Transverse colon (tissue), 4 donors: ENCODE data around the gene RIC8A. TPM values are rescaled to one million over a fixed set of nuclear protein-coding genes. Genes with fewer than 3 reads are reported as not detected.

ENCODE experiments used
- DNase-seq: peaks from one replicate; pipeline ENCODE4 v3.0.0-alpha.2; 2019
- H3K27ac ChIP-seq, 4 donors: fragments of 200-600 bp; sonication (generic); 2 replicates each; pipeline ENCODE4 v1.5.1; 2016 to 2018; ENCODE audit warnings: inconsistent platforms in 4 of 4
- H3K27me3 ChIP-seq: fragments of 200-600 bp; sonication (generic); 2 replicates; pipeline ENCODE4 v1.5.1; 2017; ENCODE audit warnings: inconsistent platforms
- H3K36me3 ChIP-seq, 4 donors: fragments of 200-600 bp; sonication (generic); 2 replicates each; pipeline ENCODE4 v1.5.1; 2017 to 2019; ENCODE audit warnings: inconsistent platforms in 4 of 4
- H3K4me1 ChIP-seq, 4 donors: fragments of 200-600 bp; sonication (generic); 2 replicates each; pipeline ENCODE4 v1.5.1; 2017 to 2020; ENCODE audit warnings: inconsistent platforms in 4 of 4
- H3K4me3 ChIP-seq, 4 donors: fragments of 200-600 bp; sonication (generic); 1 replicate in 1 of 4; 2 replicates in 3 of 4; pipeline versions ENCODE4 v1.5.1 to v1.6.1; 2017 to 2019; ENCODE audit warnings: inconsistent platforms in 4 of 4
- H3K9me3 ChIP-seq, 2 donors: fragments of 200-600 bp; sonication (generic); 2 replicates each; pipeline ENCODE4 v1.5.1; 2017 to 2019; ENCODE audit warnings: inconsistent platforms in 2 of 2
- CTCF ChIP-seq, 5 experiments: fragments of 200-600 bp in 3 of 5; fragments of 450-650 bp in 2 of 5; sonication (generic) in 3 of 5; IDR thresholded peaks; 1 replicate in 2 of 5; 2 replicates in 3 of 5; pipeline ENCODE4 v1.5.1; 2016 to 2017; ENCODE audit warnings: antibody characterized with exemption in 5 of 5, inconsistent platforms in 3 of 5, mild to moderate bottlenecking in 2 of 5, moderate library complexity in 1 of 5
- EP300 ChIP-seq: sonication (generic); formaldehyde crosslinking; IDR thresholded peaks from one replicate; pipeline ENCODE4 v1.6.1; 2017; ENCODE audit warnings: antibody characterized with exemption, low read depth
- POLR2A ChIP-seq: fragments of 450-650 bp; IDR thresholded peaks from one replicate; pipeline ENCODE4 v1.6.1; 2016; ENCODE audit warnings: antibody characterized with exemption, mild to moderate bottlenecking, moderate library complexity
- POLR2AphosphoS5 ChIP-seq, 3 donors: sonication (generic); formaldehyde crosslinking; IDR thresholded peaks; one replicate each; pipeline ENCODE4 v1.6.1; 2016; ENCODE audit warnings: antibody characterized with exemption in 3 of 3
- WGBS, 2 donors: methylation state at CpG; one replicate each; pipeline ENCODE4 v1.1.5; 2018; ENCODE audit warnings: low coverage in 1 of 2; 5-methylcytosine and 5-hydroxymethylcytosine counted together
- in situ Hi-C, 4 donors: fragments of 200-750 bp; cut with MboI; loops; one replicate each; pipeline versions ENCODE4 v1.15.0 to v1.15.1; 2017; ENCODE audit warnings: low sequenced_read_pairs in 3 of 4, low pct_ligation_motif_present in 1 of 4, low pct_unique_long_range_greater_than_20kb in 1 of 4
- intact Hi-C: fragments of 100-400 bp; cut with DNase I; formaldehyde crosslinking; loops from one replicate; pipeline ENCODE4 v1.15.1; 2023; ENCODE audit warnings: low total_unique reads
- total RNA-seq, 4 donors: library from RNA; depleted of rRNA; stranded (reverse); fragments of >200 nt; gene quantifications; one replicate each; pipeline ENCODE4 v1.1.0, GENCODE V29; 2016

RIC8A gene
- total RNA-seq, 4 donors from 2014 or later, result 59.2 to 145 (median 93.8) TPM

DNA sequence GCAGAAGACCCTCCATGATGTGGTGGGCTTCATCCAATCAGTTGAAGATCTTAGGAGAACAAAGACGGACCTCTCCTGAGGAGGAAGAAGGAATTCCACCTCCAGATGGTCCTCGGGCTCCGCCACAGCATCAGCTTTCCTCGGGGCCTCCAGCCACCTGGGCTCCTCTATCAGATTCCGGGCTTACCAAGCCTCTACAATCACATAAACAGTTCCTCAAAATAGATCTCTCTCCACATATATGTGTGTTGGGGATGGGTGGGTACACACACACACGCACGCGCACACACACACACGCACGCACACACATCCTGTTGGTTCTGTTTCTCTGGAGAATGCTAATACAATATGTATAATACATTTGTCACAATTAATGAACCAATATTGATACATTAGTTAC, 51.9 kb downstream of the RIC8A start:
- H3K36me3 ChIP-seq, result no peaks in the 10 kb centered on the region
- H3K27me3 ChIP-seq, result no peaks in the 10 kb centered on the region
- intact Hi-C loops (no loop called here), in situ Hi-C loops (loop anchor here in 1 of 4 donors (10.0 kb wide), 1 partner anchor 105 kb away; the partner anchor contains the start of gene B4GALNT4)
- no peaks in the 10 kb centered on the region for H3K4me1 ChIP-seq
- H3K4me3 ChIP-seq, result no peak overlapping the region
- DNase-seq, result no peak
- no peaks in the 10 kb centered on the region for H3K9me3 ChIP-seq
- TF ChIP-seq POLR2AphosphoS5 (IDR thresholded peaks at IDR 0.05) (no peak), EP300 (no peak), CTCF (IDR thresholded peaks at IDR 0.05) (no peak), POLR2A (no peak)
- no peak overlapping the region for H3K27ac ChIP-seq
- WGBS, 2 donors, result 72 to 88% methylated on average over 5 to 10 of the region's 10 CpGs

- Histone ChIP-seq H3K27me3 (no peaks in the 10 kb centered on the region), H3K9me3 (no peaks in the 10 kb centered on the region), H3K4me1 (no peaks in the 10 kb centered on the region), H3K27ac (no peak overlapping the region), H3K36me3 (no peaks in the 10 kb centered on the region), H3K4me3 (no peak overlapping the region)
- TF ChIP-seq POLR2AphosphoS5 (IDR thresholded peaks at IDR 0.05) (no peak), CTCF (IDR thresholded peaks at IDR 0.05) (no peak), POLR2A (no peak), EP300 (no peak)
- 81 to 100% methylated on average over 4 of the region's 4 CpGs for WGBS, 2 donors
- no peak for DNase-seq
- in situ Hi-C loops (no loop called here), intact Hi-C loops (no loop called here)
Observed at GRCh38 chr11:261624-262023, 54.1 kb downstream of the RIC8A start.

Other genes with a start within 250 kb of the RIC8A start
- not detected for gene SCGB1C1, start 14.6 kb upstream of the RIC8A start, total RNA-seq
- 100 to 1,000 TPM in 1 of 4 donors, 10 to 100 TPM in 3; 31.8 to 111 (median 36.6) TPM for gene BET1L, start 309 bp upstream of the RIC8A start, total RNA-seq
- 10 to 100 TPM in 3 of 4 donors, 1 to 10 TPM in 1; 7.2 to 27.9 (median 20.6) TPM for gene SIRT3, start 28.6 kb downstream of the RIC8A start, total RNA-seq
- gene PSMD13, start 29.3 kb downstream of the RIC8A start, total RNA-seq, result 10 to 100 TPM; 23.2 to 96.5 (median 52.2) TPM
- 1 to 10 TPM in 2 of 4 donors, not detected in 2; 1.8 to 2.1 TPM for gene NLRP6, start 70.7 kb downstream of the RIC8A start, total RNA-seq
- gene PGGHG, start 81.4 kb downstream of the RIC8A start, total RNA-seq, result 100 to 1,000 TPM in 1 of 4 donors, 10 to 100 TPM in 3; 15.4 to 117 (median 30.8) TPM
- gene IFITM5, start 91.8 kb downstream of the RIC8A start, total RNA-seq, result not detected
- 10 to 100 TPM; 19.1 to 78.6 (median 49.8) TPM for gene IFITM2, start 100.1 kb downstream of the RIC8A start, total RNA-seq
- 100 to 1,000 TPM in 1 of 4 donors, 10 to 100 TPM in 3; 19.9 to 109 (median 60.5) TPM for gene IFITM1, start 106.3 kb downstream of the RIC8A start, total RNA-seq
- gene IFITM3, start 113.2 kb downstream of the RIC8A start, total RNA-seq, result 100 to 1,000 TPM in 3 of 4 donors, 10 to 100 TPM in 1; 88.2 to 139 (median 123) TPM
- 1 to 10 TPM in 2 of 4 donors, under 1 TPM in 1, not detected in 1; 0.82 to 3.0 (median 1.3) TPM for gene B4GALNT4, start 161.8 kb downstream of the RIC8A start, total RNA-seq
- gene PKP3, start 186.5 kb downstream of the RIC8A start, total RNA-seq, result 100 to 1,000 TPM; 159 to 359 (median 200) TPM
- gene SIGIRR, start 207.3 kb downstream of the RIC8A start, total RNA-seq, result 100 to 1,000 TPM; 107 to 344 (median 148) TPM
- 100 to 1,000 TPM; 117 to 490 (median 296) TPM for gene ANO9, start 234.3 kb downstream of the RIC8A start, total RNA-seq
- 100 to 1,000 TPM in 2 of 4 donors, 10 to 100 TPM in 2; 28.5 to 264 (median 76.0) TPM for gene PTDSS2, start 242.6 kb downstream of the RIC8A start, total RNA-seq